ENCODE data around the gene BSN.

- TF ChIP-seq CTCF (IDR thresholded peaks at IDR 0.05) (no peak), EP300 (IDR thresholded peaks at IDR 0.05) (no peak), POLR2A (IDR thresholded peaks at IDR 0.05) (no peak)
Measured at GRCh38 chr3:49653621-49654020, 99.3 kb downstream of the BSN start.

Data from suprapubic skin (tissue), 3 donors.